ENCODE results near the gene SPRR2B. TPM values are rescaled to one million over a fixed set of nuclear protein-coding genes. Genes with fewer than 3 reads are reported as not detected.

SPRR2B gene
- total and polyA plus RNA-seq, 8 donors = not detected

DNA sequence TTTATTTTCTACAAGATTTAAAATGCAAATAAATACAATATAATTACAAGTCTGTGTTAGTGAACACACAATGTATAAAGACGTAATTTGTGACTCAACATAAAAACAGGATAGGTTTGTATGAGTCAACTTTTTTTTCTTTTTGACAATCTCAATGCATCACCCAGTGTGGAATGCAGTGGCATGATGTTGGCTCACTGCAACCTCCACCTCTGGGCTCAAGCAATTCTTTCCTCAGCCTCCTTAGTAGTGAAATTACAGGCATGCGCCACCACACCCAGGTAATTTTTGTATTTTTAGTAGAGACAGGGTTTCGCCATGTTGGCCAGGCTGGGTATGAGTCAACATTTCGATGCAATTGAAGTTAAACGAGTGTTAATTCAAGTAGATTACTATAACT lies 28.8 kb upstream of the SPRR2B start:
- TF ChIP-seq CTCF (IDR thresholded peaks at IDR 0.05) = no peak
- H3K9me3 ChIP-seq = no peaks in the 10 kb centered on the region
- H3K4me3 ChIP-seq = no peak overlapping the region
- no peak overlapping the region for H3K27ac ChIP-seq
- DNase-seq (no peak), ATAC-seq (no peak)
- intact Hi-C loops (cut with DNase I) = no loop called here
- no peaks in the 10 kb centered on the region for H3K27me3 ChIP-seq
- H3K36me3 ChIP-seq = no peaks in the 10 kb centered on the region
- H3K4me1 ChIP-seq = no peaks in the 10 kb centered on the region

DNA sequence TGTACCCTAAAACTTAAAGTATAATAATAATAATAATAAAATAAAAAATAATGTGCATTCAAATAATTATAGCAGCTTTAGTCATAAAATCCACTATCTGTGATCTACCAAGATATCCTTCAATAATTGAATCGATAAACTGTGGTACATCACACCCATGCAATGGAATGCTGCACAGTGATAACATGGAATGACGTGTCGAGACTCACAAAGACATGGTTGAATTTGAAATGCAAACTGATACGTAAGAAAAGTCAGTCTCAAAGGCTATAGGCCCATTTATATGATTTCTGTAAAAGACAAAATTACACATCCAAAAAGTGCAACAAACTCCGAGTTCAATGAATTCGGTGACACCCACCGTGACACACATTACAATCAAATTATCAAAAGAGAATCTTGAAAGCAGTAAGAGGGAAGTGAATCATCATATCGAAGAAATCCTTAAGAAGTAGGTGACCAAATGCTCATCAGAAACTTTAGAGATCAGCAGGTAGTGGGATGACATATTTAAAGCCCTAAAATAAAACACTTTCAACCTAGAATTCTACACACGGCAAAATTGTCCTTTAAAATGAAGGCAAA lies 28.1 kb upstream of the SPRR2B start:
- Histone ChIP-seq H3K36me3 (no peaks in the 10 kb centered on the region), H3K4me1 (no peaks in the 10 kb centered on the region), H3K4me3 (no peak overlapping the region), H3K9me3 (no peaks in the 10 kb centered on the region), H3K27ac (no peak overlapping the region), H3K27me3 (no peaks in the 10 kb centered on the region)
- no peak for TF ChIP-seq CTCF (IDR thresholded peaks at IDR 0.05)
- ATAC-seq = no peak
- no peak for DNase-seq
- intact Hi-C loops (cut with DNase I) = no loop called here

GRCh38 chr1:153095764-153096163 lies 24.4 kb upstream of the SPRR2B start:
- TF ChIP-seq CTCF (IDR thresholded peaks at IDR 0.05) = no peak
- intact Hi-C loops (cut with DNase I) = no loop called here

DNA sequence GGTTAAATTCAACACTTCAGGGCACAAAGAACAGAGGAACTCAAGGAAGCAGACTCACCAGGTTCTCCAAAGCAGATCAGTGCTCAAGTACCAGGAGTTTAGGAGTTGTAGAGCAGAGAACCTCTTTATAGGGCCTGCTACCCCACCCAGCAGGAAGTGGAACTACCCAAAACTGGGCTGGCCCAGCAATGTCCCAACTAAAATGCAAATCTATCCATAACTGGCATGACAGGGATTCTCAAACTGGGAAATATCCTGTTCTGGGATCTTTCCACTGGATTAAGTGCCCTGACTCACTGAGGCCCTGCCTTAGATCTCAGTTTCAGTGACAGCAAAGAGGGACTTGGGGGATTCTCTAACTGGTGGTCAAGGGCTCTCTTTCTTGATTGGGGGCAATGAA lies 23.0 kb upstream of the SPRR2B start, which contains the start of gene SPRR2E:
TSS of gene SPRR2E (minus strand) at position 101 of the 400 bp plus-strand sequence. CDS start 775 bp downstream, outside the sequence.
- no peak for TF ChIP-seq CTCF (IDR thresholded peaks at IDR 0.05)
- Histone ChIP-seq H3K4me1 (no peaks in the 10 kb centered on the region), H3K27ac (no peak within 1 kb of the TSS), H3K4me3 (no peak within 1 kb of the TSS), H3K36me3 (no peaks in the 10 kb centered on the region), H3K27me3 (no peaks in the 10 kb centered on the region), H3K9me3 (no peaks in the 10 kb centered on the region)
- intact Hi-C loops (cut with DNase I) = no loop called here
- DNase-seq (no peak), ATAC-seq (no peak)

More at GRCh38 chr1:153095764-153096163, 24.4 kb upstream of the SPRR2B start:
- H3K9me3 ChIP-seq = no peaks in the 10 kb centered on the region
- H3K36me3 ChIP-seq = no peaks in the 10 kb centered on the region
- no peak overlapping the region for H3K4me3 ChIP-seq
- ATAC-seq (no peak), DNase-seq (no peak)
- H3K4me1 ChIP-seq = no peaks in the 10 kb centered on the region
- no peaks in the 10 kb centered on the region for H3K27me3 ChIP-seq
- no peak overlapping the region for H3K27ac ChIP-seq

DNA sequence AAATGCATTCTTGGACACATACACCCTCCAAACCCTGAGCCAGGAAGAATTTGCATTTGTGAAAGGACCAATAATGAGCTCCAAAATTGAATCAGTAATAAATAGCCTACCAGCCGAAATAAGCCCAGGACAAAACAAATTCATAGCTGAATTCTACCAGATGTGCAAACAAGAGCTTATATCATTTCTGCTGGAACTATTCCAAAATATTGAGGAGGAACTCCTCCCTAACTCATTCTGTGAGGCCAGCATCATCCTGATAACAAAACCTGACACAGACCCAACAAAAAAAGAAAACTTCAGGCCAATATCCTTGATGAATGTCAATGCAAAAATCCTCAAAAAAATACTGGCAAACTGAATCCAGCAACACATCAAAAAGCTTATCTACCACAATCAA lies 16.2 kb upstream of the SPRR2B start:
- Histone ChIP-seq H3K4me1 (no peaks in the 10 kb centered on the region), H3K4me3 (no peak overlapping the region), H3K36me3 (no peaks in the 10 kb centered on the region), H3K27me3 (no peaks in the 10 kb centered on the region), H3K9me3 (no peaks in the 10 kb centered on the region), H3K27ac (no peak overlapping the region)
- DNase-seq = no peak
- ATAC-seq = no peak
- intact Hi-C loops (cut with DNase I) = no loop called here
- TF ChIP-seq CTCF (IDR thresholded peaks at IDR 0.05) = no peak
